ENCODE data around the gene ANKMY1.

GRCh38 chr2:240443891-240444301, 113.9 kb downstream of the ANKMY1 start:
- TF ChIP-seq EZH2 (IDR thresholded peaks at IDR 0.05; ENCODE audit: insufficient read depth, poor library complexity, severe bottlenecking) = no peak
- no peak for TF ChIP-seq EZH2phosphoT487 (IDR thresholded peaks at IDR 0.05; ENCODE audit: insufficient read depth, low read depth)
